Erythroblast (primary cell): ENCODE data around the gene TOR1AIP2.

Experiments
- GATA1 ChIP-seq: IDR thresholded peaks from 2 replicates; pipeline ENCODE4 v1.6.1; 2011; ENCODE audit warnings: low read depth, mild to moderate bottlenecking, control low read depth, low read length, moderate library complexity
- POLR2A ChIP-seq: IDR thresholded peaks from 2 replicates; pipeline ENCODE4 v1.6.1; 2011; ENCODE audit warnings: mild to moderate bottlenecking, low read length

- no peak for TF ChIP-seq POLR2A
- no peak for TF ChIP-seq GATA1
These were observed 70.3 kb downstream of the TOR1AIP2 start for GRCh38 chr1:179807291-179807690.
